Activated CD4-positive, alpha-beta T cell treated with anti-CD3 and anti-CD28 coated beads, Interleukin-2, Interleukin-6, amounts not matched to agents 100 ng/mL and 50 ng/mL, durations not matched to agents 16 hours and 8 hours (primary cell): ENCODE measurements around the gene GPS2.

Source experiments
- DNase-seq: peaks from one replicate; pipeline ENCODE4 v3.0.0-alpha.2; 2020

Gene GPS2

DNA sequence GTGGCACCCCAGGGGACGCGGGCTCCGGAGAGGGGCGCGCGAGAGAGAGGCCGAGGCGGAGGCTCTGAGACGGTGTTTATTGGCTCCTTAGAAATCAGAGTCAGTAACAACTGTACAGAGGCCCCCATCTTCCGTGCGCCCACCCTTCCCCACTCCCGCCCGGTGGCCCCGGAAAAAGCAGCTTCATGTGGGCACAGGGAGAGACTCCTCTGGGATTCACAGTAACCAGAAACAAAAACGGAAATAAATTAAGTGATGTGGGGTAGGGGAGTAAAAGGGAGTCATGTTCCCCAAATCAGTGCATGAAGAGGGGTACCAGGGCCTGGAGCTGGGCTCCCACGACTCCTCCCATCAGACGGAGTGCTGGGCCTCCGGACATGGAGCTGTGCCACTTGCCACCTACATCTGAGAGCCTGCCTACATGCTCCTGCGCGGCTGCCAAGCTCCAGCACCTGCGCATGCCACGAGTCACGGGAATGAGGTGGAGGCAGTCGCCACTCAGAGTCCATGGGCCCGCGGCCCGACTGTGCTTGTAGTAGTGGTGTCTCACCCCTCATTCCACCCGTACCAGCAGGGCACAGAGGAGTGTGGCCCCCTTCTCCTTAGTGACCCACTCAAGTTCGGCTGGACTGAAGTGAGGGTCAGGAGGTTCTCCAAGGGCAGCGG lies 543 bp upstream of the GPS2 start:
- DNase-seq, result no peak

DNA sequence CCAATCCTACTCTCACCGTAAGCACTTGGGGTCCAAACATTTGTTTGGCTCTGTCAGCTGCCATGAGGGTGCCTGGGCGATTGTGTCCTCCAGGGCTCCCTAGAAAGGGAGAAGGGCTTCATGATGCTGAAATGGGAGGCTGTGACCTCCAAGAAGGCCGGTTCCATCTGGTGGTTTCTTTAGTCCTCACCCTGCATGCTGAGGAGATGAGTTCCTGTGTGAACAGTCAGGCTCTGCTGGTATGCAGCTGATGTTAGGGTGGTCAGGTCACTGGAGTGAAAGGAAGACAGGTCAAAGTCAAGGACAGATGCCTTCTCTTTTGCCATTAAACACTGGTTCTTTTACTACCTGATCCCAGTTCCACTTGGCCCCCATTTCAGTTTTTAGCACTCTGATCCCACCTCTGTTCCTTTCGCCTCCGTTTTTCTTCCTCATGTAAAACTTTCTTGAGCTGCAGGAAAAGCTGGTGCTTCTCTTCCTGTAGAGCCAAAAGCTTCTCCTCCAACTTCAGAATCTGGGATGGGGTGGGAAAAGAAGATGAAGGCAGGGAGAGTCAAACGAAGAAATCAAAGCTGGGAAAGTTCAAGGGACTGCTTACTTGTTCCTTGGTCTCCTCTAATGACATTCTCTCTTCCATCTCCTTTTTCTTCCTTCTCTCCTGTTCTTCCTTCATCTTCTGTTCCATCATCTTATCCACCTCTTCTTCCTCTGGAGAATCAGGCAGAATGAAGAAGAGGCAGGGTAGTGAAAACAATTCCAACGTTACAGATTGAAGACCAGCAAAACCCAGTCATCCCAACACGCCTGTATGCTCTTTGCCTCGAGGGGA lies 1.1 kb downstream of the GPS2 start:
- DNase-seq, result peak; percentile 39

DNA sequence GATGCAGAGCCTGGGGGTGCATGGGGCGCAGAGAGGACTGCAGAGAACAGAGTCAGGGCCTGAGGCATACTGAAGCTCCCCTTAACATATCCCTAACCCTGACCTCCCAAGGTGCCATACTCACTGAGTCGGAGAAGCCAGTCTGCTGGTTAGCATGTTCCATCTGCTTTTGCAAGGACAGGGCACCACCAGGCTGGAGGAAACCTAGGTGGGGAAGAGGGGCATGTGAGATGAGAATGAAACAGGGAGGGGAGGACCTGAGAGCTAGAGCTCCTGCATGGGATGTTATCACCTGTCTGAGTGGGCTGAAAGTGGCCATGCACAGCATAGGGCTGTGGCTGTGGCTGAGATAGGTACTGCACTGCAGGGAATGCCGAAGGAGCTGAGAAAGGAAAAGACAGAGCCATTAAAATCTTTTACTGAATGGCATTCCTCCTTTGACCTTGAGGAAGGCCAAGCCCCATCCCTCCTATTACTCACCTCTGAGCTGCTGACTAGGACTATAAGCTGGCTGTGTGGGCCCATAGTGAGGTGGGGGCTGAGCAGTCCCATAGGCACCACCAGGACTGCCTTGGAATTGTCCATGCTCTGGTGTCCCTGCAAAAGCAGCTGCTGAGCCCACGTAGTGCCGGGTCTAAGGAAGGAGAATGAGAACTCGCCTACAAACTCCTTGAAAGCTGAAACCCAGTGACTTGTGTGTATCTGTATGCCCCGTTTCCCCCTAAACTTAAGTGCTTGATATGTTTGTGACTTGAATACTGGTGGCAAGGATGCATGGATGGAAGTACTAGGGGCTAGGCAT lies 1.9 kb downstream of the GPS2 start:
- DNase-seq, result peak; percentile 39

DNA sequence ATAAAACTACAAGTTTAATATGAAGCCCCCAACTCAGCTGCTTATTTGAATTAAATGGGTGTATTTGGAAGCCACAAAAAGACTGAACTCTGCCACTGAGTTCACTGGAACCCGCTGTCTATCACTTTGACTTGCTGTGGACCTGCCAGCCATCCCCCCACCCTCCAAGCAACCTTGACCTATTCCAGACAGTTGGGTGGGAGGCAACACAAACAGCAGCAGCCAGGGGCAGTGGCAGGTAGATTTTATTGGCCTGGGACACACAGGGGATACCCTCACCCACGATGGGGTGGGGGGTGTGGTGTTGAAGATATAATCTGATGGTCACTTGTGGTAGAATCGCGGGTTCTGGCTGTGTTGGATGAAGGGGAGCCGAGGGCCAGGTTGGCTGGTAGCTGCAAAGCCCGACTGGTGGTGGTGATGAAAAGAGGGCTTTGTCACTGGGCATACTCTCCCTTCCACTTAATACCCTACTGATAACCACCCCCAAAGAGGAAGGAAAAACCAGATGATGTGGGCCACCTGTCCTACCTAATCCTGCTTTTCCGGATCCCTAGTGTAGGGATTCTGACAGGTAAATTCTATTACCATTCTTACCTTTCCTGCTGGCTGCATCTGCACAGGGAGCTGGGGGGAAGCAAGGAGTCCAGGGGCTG lies 2.6 kb downstream of the GPS2 start:
- no peak for DNase-seq

DNA sequence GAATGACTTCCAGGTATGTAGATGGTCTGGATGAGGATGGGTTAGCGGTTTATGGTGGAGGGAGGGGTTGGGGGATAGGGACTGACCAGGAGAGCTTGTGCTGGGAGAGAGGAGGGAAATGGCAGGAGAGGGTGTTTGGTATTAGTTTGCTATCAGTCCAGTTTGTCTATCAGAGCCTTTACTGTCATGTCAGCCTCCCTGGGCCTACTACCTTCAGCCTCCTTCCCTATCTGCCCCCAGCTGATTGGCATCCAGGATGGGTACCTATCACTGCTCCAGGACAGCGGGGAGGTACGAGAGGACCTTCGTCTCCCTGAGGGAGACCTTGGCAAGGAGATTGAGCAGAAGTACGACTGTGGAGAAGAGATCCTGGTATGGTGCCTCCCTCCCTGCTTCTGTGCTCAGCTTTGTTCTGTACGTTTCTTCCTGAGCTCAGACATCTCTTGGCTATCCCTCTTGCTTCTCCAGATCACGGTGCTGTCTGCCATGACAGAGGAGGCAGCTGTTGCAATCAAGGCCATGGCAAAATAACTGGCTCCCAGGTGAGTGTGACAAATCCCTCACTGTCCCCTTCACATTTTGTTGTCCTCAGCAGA lies 4.0 kb downstream of the GPS2 start:
- DNase-seq, result no peak

DNA sequence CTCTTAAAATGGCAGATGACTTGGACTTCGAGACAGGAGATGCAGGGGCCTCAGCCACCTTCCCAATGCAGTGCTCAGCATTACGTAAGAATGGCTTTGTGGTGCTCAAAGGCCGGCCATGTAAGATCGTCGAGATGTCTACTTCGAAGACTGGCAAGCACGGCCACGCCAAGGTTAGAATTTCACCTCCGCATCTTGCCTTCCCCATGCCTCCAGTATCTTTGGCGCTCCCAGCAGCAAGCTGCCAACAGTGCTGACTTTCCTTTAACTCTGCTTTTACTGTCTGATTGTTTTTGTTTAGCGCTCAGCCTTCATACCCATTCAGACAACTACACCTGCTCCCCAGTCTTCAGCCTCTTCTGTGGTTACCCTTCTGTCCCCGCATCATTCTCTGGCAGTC lies 5.5 kb downstream of the GPS2 start:
- no peak for DNase-seq

DNA sequence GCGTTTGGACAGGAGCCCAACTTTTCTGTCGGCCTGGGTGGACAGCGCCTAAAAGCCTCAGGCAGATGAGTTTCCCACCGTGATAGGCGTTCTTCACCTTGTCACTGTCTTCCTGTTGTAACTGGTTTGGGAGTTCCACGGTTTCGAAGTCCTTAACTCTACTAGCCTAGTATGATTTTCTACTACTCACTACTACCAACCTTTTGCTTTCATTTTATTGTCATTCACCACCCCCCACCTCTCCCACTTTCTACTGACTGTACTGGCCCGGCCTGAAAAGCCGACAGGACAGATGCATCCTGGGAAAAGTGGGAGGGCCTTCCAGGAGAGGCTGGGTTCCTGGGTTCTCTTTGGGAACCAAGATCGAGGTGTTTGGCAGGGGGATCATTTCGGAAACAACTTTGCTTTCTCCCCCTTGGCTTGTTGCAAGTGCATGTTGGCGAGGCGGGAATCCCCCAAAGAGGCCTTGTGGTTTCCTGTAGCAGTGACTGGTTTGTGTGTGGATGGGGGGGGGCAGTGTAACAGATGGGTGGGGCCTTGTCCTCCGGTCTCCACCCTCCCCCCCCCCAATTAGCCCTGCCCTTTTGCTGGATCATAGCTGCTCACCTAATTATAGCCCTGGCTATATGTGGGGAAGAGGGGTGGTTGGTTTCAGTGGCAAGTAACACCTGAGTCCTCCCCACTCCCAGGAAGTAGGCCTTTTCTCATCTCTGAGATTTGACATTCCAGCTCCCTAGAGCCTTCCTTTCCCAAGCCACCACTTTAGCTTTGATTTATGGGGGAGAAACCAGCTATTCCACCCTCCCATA lies 6.3 kb downstream of the GPS2 start:
- DNase-seq, result peak; percentile 87

DNA sequence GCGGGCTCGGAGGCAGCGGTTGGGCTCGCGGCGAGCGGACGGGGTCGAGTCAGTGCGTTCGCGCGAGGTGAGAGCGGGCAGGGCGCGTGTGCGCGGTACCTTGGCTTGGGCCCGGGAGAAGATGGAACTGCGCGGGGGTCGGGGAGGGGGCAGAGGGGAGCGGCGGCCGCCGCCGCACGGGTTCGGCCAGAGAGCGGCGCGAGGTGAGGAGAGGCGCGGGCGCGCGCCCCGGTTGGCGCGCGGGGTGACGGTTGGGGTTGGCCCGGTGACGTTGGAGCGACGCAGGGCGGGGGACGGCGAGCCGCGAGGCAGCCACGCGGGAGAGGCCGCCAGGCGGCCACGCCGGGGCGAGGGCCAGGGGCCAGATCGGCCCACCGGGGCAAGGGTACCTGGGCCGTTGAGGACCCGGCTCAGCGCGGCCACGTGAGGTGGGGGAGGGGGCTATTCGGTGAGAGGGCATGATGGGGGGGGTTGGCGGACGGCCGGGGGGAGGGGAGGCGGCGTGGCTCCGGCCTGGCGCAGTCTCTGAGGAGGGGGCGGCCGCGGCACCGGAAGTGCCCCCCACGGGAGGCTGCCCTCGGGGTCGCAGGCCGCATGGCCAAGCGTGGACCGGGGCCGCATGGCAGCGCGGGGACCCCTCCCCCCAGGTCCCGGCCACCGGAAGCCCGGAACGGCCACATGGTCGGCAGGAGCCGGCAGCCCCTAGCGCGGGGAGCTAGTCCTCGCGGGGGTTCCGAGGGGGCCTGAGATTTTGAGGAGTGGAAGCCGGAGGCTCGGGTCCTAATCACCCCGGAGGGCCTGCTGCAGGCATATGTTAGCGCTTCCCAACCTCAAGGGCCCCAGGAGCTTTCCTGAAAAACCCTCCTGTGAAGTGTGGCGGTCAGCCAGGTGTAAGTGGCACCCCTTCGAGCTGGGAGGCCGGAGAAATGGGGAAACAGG lies 7.2 kb downstream of the GPS2 start:
- peak; percentile 62 for DNase-seq

DNA sequence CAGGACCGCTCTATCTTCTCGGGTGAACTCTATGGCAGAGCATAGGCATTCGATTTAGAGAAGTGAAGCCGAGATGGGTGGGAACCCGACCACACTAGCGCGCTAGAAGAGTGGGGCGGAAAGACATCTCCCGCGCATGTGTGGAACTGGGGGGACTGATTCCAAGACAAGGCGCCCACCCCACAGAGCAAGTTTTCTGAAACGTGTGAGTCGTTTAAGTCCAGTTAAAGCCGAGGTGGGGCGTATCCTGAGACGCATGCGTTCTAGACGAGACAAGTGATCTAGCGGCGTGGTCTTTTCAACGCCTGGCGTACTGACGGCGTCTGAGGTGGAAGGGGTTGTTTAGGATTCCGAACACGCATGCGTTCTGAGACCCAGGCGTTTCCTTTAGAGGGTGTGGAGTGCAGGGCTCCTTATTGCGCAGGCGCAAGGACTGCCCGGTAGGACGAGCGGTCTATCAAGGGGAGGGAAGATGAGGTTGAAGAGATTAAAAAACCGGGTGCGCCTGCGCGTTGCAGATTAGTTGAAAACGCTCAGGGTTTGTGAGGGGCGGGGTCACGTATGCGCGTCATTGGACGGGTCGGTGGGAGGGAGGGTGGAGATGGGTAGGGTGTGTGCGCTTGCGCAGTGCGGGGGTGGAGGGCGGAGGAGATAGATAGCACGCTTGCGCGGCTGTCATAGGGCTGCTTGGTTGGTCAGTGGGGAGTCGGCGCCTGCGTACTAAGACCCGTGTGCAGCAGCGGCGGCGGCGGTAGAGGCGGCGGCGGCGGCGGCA lies 8.1 kb downstream of the GPS2 start, which contains the start of gene EIF5A:
Gene EIF5A (plus strand): TSS at position 718 of the 775 bp plus-strand sequence. CDS start 2,008 bp downstream, outside the sequence.
- DNase-seq, result peak; percentile 100

DNA sequence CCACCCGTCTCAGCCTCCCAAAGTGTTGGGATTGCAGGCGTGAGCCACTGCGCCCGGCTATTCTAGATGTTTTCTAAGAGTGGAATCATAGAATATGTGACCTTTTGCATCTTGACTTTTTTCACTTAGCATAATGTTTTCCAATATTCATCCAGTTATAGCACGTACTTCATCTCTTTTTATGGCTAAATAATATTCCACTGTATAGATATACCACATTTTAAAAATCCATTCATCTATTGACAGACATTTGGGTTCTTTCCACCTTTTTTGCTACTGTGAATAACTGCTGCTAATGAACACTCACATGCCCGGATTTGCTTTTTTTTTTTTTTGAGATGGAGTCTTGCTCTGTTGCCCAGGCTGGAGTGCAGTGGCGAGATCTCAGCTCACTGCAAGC lies 11.0 kb downstream of the GPS2 start:
- DNase-seq, result no peak

DNA sequence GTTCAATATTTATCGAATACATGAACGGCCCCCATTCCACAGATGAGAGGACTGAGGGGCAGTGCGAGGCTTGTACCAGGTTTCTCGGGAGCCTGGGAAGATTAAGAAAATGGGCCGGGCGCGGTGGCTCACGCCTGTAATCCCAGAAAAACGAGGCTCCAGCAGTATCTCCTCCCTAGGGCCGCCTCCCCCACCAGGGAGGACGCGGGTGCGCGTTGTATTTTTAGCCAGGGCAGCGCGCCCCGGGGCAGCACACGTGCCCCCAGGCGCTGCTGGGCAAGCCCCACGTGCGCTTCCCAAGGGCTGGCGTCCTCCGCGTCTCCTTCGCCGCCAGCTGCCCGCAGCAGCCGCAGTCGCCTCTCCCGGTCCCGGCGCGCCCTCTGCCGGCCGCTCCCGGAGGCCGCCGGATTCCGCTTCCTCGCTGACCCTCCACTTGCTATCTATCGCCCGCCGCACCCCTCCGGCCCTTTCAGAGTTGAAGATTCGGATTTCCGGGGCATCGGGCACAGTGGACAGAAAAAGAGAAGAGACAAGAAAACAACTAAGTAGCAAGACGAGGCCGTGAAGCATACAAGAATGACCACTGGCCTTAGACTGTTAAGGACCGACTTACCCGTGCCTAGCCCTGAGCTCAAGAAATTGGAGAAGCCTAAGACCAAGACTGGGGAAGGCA lies 18.8 kb downstream of the GPS2 start:
- DNase-seq, result peak; percentile 81

DNA sequence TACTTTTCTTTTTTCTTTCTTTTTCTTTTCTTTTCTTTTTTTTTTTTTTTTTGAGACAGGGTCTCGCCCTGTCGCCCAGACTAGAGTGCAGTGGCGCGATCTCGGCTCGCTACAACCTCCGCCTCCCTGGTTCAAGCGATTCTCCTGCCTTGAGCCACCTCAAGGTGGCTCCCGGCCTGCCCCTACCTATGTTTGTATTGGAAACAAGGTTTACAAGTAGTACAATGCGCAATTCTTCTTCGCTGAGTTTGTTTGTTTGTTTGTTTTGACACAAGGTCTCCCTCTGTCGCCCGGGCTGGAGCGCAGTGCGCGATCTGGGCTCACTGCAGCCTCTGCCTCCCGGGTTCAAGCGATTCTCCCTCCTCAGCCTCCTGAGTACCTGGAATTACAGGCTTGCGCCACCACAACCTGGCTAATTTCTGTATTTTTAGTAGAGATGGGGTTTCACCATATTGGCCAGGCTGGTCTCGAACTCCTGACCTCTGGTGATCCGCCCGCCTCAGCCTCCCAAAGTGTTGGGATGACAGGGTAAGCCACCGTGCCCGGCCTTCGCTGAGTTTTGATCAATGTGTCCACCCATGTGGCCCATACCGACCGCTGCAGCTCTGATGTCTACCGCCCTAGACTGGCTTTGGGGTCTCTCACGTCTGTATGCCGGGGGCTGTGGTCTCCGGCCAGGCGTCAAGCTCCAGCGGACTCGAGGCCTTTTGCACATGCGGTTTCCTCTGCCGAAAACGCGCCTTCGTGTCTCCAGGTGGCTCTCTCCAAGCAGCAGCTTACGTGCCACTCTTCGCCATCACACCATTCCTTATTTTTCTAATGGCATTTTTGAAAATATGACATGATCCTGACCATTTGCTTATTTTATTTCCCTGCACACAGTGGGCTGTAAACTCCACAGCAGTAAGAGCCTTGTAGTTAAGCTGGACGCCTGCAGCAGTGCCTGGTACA lies 19.7 kb downstream of the GPS2 start:
- DNase-seq, result no peak

DNA sequence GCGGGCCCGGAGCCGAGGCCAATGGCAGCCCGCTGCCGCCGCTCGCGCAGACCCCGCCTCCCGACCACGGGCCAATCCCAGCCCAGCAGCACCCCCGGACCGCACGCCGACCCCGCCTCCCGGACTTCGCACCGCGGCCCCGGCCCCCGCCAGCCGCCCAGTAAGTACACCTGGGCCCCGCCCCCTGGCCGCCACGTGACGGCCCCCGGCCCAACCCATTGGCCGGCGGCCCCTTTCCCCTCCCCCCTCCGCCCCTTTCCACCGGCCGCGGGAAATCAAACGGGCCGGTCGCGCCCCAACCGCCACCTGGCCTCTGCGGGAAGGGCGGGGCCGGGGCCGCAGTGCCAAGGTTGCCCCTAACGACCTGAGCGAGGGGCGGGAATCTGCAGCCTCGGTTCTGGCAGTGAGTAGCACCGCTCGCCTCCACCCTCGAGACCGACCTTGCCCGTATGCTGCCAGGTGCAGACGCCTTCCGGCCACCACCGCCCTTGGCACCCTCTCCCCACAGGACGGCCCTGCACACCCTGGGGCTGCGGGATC lies 20.5 kb downstream of the GPS2 start, which contains the start of gene YBX2:
Gene YBX2 (minus strand): TSS at position 26 of the 540 bp plus-strand sequence. CDS start 139 bp downstream, outside the sequence.
- DNase-seq, result peak; percentile 85

DNA sequence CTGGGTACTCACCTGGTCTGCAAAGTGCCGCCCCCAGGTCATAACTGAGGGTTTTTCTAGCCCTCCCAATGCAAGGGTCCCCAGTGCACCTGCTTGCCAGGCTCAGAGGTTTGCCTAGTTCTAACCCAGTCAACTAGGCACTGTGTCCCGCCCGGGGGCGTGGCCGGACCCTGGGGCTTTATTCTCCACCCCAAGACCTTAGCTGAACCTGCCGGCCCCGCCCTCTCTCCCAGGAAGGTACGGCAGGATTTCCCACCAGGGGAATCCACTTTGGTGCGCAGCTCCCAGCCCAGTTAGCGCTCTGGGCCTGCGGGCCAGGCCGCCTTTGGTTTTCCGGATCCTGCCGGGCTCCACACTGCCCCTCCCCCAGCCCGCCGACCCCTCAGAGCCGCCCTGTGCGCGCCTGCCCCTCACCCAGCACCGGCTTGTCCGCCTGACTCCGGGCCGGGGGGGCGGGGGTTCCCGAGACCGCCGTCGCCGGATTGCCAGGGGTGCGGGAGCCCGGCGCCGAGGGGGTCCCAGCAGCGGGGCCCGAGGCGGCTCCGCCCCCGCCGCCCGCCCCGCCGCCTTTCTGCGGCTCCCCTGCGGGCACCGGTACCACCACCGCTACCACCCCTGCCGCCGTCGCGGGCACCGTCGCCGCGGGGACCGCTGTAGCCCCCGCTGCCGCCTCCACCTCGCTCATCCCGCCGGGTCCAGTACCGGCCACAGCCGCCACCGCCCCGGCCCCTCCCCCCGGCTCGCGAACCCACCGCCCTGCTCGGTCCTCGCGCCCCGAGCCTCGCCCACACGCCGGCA lies 21.1 kb downstream of the GPS2 start:
- no peak for DNase-seq

DNA sequence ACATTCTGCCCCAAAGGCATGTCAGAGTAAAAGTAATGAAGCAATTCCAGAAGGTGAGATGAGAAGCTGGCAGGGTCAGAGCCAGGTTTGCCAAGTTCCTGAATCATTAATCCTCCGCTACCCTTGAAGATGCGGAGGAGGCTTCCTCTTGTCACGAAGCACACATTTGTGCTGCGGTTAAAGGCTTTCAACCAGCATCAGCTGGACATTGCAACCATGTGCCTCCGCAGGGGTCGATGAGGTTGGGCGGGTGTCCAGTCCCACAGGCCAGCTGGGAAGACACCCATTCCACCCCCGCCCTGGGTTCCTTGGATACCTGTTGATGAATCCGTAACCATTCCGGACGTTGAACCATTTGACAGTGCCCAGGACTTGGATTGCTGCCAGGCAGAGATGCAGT lies 22.0 kb downstream of the GPS2 start:
- no peak for DNase-seq

DNA sequence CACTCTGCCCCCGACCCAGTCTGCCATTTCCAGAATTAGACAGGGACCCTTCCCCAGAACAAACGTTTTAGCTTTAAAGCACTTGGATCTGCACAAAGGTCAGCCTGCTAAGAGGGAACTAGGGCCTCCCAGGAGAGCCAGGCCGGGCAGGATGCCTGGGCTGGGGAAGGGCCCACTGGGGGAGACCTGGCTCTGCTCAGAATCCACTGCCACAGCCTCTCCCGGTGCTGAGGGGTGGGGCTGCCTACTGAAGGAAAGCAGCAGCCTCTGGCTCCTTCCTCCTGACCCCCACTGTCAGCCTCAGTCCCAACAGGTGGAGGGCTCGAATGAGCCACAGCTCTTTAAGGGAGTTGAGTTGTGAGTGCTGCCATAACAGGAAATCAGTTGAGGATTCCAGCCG lies 22.4 kb downstream of the GPS2 start:
- no peak for DNase-seq

DNA sequence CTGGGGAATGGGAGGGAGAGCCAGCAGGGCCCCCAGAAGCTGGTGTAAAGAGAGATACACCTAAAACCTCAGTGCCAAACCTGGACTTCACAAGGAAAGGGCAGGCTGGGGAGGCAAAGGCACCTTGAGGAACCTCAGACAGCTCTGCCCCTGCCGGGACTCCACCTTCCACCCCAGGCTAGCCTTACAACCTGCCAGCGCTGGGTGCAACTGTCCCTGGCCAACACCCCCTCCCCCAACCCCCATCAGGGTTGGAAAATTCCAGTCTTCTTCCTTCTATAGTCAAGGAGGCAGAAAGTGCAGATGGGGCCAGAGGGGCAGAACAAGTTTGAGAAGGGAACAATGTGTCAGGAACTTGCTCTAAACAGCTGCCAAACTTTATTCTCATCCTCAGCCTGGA lies 23.0 kb downstream of the GPS2 start:
- DNase-seq, result no peak
